Activated naive CD4-positive, alpha-beta T cell treated with Interleukin-2 at 50 U/mL for 16 hours (primary cell): ENCODE data around the gene SHISA7.
"Not testable (repeated sequence)": the region's sequence is repeated elsewhere in the genome, so short reads cannot be mapped to it uniquely, and the experiment has no call there.

Source experiments
- DNase-seq: peaks from one replicate; pipeline ENCODE4 v3.0.0-alpha.2; 2020

The SHISA7 gene

DNA sequence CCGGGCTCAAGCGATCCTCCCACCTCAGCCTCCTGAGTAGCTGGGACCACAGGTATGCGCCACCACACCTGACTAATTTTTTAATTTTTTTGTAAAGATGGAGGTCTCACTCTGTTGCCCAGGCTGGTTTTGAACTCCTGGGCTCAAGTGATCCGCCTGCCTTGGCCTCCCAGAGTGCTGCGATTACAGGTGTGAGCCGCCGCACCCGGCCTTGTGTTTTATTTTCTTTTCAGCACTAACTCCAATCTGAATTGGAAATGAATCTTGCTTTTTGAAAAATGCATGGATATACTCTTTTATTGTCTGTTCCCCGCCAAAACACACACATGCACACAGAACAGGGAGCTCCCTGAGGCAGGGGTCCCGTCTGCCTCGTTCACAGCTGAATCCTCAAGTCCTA, 19.6 kb upstream of the SHISA7 start:
- DNase-seq, result no peak

DNA sequence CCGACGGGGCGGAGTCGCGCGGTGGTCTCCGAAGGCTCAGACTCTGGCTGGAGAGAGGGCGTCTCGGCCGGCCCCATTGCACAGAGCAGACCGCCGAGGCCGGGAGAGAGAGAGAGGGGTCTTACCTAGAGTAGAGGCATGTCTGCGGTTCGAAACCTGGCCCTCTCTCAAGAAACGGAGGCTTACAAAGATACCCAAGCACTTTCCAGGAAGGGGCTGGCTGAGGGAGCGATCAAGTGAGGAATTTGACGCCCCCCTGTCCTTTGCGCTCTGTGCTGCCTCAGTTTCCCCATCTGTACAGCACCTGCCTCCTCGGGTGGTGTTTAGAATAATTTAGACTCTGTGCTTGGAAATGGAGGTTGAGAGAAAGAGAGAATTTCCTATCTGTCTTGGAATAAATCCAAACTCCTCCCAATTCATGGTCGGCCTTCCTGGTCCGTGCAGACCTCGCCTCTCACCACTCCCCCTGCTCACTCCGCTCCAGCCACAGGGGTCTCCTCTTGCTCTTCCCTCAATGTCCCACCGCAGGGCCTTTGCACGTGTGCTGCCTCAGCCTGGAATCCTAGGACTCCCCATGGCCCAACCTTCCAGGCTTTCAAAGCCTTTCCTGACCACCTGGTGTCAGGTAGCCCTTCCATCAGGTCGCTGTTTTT, 19.0 kb upstream of the SHISA7 start:
- DNase-seq, result no peak

DNA sequence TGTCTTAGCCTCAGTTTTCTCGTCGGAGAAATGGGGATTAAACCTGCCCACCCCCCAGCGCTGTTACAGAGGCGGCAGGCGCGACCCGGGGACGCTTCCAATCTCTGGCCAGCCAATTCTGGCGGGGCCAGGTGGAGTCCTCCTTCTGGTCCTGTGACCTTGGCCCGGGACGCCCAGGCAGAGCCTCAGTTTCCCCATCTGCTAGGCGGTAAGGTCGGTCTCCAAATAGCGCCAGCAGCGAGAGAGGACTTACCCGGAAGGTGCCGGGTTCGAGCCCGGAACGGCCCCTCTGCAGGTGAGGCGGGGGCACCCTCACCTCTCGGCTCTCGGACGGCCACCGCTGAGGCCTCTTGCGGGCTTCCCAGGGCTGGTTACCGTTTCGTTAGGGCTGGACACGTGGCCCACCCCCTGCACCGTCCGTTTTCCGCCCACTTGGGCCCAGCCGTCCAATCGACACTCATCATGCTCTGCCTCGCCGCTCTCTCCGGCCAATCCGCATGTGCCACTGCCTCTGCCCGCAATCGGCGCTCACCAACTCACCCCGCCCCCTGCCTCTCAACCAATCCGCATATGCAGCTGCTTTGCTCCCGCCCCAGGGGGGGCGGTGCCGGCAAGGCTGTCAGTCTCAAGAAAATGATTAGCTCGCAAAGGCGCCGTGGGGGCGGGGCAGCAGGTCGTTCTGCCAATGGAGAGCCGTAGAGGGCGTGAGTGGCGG, 18.3 kb upstream of the SHISA7 start, which contains the start of gene ISOC2:
TSS of gene ISOC2 (minus strand) at position 384 of the 715 bp plus-strand sequence. CDS start 5,156 bp downstream, outside the sequence.
- DNase-seq, result peak; percentile 100

DNA sequence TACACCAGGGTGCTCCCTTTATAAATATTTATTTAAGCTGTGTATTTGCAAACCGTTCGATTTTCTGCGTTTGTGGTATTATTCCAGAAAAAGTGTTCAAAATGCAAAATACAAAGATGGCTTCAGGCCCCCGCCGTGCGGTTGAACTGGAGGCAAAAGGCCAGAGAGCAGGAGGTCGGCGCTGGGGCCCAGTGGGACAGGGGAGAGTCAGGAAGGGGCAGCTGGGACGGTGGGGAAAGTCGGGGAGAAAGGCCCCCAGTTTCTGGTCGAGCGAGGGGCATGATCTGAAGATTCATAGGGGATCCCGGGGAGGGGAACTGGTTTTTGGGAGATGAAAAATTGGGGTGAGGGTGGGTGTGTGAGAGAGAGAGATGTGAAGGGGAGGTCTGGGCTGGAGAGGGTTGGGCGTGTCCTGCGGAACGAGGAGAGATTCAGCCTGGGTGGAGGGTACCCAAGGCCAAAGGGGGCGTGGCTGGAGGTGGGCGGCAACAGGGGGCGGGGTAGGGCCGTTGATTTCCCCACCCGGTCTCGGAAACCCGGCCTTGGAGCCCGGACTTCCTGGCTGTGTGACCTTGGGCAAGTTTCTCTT, 17.7 kb upstream of the SHISA7 start:
- DNase-seq, result peak; percentile 44

DNA sequence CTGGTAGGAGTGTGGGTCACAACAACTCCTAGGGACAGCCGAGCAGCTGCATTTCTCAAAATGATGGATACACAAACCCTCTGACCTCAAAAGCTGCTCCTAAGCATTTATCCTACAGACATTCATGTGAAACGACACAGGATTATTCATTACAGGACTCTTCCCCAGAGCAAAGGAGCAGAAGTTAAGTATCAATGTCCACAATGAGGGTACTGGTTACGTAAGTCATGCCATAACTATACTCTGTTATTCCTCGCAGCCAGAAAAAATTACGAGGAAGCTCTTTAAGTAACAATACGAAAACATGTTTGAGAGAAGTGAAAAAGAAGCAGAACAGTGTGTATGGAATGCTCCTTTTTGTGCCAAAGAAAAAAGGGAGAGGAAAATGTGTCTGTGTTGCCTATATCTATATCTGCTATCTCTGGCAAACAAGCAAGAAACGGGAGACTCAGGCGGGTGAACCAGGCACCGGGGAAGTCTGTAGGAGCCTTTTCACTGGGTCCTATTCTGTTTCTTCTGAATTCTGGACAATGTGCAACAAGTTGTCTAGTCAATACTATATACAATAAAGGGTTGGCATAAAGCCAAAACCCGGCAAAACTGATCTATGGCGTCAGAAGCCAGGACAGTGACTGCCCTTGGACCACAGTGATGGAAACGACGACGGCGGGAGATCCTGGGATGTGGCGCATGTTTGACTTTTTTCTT, 17.0 kb upstream of the SHISA7 start:
- DNase-seq, result no peak

DNA sequence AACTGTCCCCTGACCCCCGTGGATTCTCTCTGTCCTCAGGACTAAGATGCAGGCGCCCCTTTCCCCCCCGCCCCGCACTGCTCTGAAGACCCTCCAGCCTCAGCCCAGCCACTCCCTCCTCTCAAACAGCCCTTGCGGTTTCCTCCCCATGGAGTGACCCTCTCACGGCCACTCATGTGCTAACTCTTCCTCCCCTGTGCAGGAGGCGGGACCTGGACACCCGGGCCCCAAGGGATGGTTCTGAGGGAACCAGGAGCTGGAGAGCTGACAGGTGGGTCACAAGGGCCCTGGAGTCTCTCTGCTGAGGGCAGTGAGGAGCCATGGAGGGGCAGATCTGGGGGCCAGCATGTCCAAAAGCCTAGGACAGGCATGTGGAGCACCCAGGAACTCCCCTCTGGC, 16.4 kb upstream of the SHISA7 start:
- DNase-seq, result no peak

DNA sequence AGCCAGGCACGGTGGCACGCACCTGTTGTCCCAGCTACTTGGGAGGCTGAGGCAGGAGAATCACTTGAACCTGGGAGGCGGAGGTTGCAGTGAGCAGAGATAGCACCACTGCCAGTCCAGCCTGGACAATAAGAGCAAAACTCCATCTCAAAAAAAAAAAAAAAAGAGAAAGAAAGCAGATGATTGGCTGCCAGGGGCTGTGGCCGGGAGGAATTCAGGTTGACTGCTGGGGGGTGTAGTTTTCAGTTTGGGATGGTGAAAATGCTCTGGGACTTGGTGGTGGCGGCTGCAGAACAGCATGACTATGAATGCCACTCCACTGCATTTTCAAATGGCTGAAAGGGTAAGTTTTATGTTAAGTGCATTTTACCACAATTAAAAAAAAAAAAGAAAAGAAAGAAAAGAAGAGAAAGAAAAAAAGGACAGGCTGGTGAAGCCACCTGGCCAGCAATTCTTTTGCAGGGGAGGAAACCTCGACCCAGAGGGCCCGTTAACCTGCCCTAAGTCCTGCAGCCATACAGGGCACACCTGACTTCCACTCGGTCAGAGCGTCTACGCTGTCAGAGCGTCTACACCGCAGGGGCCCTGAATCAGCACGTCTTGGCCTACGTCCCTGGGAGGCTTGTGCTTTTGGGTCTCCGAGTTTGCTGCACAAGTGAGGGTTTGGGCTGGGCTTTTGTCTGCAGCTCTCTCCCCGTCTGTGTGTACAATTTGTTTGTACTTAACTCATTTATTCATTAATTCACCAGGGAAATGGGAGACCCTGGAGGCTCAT, 14.8 kb upstream of the SHISA7 start:
- DNase-seq, result no peak

DNA sequence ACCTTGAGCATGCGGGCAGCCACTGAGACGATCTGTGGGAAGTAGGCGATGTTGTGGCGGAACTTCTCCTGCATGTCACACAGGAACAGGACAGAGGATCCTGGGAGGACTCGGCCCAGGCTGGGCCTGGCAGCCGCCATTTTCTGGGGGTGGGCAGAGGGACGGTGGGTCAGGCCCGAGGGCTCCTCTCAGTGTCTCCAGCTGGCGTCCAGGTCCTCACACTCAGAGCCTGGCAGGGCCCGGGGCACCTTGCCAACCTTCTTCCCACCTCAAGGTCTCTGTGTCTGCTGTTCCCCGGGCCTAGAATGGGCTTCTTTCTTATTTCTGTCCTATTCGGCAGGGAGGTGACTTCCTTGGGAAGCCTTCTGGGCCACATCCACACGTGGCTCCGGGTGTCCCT, 13.2 kb upstream of the SHISA7 start:
- DNase-seq, result no peak

DNA sequence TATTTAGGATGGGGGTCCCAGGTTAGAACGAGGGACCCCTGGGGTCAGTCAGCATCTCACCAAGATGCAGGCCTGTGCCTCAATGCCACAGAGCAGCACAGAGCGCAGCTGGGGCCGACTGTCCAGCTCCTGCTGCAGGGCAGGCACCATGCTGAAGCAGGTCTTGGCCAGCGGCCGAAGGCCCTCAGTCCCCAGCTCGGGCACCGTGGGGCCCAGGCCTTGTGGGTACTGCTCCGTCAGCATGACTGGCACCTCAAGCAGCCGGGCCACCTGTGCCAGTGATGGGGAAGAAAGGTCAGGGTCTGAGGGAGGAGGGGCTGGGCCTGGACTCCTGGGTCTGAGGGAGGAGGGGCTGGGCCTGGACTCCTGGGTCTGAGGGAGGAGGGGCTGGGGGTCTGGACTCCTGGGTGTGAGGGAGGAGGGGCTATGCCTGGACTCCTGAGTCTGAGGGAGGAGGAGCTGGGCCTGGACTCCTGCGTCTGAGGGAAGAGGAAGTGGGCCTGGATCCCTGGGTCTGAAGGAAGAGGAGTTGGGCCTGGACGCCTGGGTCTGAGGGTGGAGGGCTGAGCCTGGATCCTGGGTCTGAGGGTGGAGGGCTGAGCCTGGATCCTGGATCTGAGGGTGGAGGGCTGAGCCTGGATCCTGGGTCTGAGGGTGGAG, 12.6 kb upstream of the SHISA7 start:
- no peak for DNase-seq

DNA sequence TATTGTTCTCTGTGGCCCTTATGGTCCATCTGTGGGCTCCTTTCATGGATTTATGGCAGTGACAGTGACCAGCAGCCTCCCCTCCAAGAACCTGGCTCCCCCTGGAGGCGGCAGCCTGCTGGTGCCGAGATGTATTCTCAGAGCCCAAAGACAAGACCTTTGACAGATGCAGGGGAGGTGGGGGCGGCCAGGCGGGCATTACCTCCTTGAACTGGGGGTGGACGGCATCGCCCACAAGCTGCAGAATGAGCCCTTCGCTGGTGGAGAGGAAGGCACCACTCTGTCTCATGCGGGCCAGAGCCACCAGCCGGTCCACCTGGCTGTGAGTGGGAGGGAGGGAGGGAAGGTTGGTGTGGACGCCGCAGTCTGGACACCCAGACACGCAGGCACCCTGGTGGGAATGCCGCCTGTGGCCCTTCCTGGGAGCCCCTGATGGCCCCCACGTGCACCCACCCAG, 11.7 kb upstream of the SHISA7 start:
- peak; percentile 59 for DNase-seq

DNA sequence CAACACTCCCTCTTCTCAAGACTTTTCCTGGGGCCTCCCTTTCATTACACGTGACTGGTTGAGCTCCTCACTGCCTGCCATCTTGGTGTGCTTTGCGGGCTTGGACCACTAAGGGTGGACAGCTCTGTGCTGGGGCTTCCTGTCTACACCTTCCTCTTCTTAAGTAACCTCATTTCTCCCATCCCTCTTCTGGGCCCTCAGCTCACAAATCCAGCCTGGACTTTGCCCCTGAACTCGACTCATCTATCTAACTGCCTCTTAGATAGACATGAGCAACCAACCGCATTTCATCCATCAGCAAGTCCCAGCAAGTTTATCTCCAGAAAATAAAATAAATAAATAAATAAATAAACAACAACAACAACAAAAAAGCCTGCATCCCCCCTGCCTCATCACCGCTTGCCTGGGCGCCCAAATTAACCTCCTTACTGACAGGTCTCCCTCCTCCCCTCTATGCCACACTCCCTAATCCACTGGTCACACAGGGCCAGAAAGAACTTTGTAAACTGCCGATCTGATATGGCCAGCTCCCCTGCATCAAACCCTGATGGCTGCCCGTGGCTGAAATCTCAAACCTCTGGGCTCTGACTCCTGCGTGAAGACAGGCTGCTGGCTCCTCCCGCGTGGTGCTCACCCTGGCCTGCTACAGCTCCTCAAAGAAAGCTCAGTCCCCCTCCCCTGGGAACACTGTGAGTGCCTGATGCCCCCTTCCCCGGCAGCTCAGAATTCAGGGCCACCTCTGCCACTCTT, 10.6 kb upstream of the SHISA7 start:
- DNase-seq, result no peak

DNA sequence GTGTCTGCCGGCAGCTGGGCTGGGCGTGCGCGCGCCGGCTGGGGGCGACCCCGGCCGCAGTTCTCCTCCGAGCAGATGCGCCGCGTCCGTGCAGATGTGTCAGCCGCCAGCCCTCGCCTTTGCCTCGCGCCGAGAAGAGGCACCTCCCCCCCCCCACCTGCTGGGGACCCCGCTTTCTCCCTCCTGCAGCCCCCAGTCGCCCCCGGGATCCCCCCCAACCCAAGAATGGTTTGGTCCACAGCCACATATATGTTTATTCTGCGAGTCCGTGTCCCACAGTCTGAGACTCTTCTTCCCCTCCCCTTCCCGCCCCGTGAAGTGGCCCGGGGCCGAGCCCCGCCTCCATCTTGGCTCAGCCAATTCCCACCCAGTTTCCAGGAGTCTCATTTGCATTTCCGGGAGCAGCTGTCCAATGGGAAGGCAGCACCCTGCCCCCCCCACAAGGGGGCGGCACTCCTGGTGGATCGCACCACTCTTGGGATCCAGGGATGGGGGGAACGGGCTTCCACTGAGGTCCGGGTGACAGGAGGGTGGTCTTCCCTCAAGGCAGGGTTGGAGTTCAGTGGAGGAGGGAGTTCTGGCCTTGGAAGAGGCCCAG, 9.7 kb upstream of the SHISA7 start:
- DNase-seq, result peak; percentile 34

DNA sequence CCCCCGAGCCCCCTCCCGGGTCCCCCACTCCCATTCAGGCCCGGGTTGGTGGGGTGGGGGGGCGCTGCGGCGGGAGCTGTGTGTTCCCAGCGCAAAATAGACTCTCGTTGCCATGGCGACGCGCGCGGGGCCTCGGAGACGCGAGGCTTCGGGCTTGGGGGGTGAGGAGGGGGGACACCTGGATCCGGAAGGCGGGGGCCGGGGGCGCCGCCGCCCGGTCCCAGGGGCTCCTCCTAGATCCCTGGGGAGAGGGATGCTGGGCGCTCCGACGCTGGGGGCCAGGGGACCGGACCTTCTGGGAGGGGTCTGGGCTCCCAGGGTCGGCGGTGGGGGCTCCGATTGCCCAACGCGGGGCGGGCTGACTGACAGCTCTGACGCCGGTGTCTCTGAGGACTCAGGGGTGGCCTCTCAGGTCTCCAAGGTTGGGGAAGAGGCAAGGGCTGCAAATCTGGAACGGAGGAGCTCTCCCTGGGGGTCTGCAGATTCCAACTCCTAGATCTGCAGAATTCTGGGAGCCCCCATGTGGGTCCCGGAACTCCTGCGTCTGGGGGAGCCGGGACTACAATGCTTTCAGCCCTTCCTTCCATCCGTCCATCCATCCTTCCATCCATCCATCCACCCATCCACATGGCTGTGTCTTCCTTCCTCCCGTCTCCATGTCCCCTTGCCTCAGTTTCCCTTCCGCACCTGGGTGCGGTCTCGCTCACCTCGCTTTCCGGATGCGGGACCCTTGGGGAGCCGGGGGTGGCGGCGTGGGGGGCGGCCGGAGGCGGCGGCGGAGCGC, 9.1 kb upstream of the SHISA7 start:
- DNase-seq, result no peak

DNA sequence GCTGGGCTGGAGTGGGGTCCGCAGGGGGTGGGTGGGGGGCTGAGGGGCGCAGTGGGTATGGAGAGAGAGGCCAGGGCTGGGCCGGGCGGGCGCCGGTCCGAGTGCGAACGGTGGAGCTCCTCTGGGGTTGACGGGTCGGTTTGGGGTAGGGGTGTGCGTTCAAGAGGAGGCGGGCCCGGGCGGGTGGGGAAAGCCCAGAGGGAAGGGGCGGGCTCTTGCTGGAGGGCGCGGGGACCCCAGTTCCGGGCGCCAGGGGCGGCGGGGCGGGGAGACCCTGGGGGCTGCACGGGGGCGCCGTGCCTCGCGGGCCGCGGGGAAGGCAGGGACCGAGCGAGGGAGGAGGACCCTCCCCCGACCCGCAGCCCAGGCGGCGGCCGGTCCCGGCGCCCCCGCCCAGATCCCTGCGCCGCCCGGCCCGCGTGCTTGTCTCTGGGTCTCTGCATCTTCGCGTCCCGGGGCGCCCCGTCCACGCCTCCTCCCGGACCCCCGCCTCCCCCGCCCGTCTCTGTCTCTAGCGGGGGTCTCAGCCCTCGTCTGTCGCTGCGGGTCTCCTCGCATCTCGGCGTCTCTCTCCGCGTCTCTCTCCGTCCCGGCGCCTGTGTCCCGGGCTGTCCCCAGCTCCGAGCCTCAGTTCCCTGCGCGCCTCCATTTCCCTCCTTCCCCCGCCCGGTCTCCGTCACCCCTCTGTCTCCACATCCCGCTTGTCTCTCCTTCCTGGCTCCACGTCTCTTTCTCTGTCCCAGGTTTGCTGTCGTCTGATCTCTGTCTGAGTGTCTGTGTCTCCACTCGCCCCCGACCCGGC, 8.3 kb upstream of the SHISA7 start:
- DNase-seq, result no peak

DNA sequence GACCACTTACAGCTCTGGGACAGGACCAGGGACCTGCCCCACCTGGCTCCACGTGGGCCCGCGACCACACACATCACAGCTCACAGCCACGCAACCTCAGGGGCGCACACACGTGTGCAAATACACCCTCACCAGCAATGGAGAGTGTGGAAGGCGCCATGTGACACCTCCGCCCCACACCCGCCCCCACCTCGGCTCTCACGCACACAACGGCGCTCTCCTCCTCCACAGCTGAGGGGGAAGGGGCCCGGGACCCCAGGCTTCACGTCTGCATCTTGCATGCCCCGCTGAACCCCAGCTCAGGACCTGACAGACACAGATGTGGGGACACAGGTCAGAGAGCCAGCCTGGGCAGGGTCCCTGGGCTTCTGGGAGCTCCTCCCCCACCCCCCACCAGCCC, 6.4 kb upstream of the SHISA7 start:
- DNase-seq, result no peak

DNA sequence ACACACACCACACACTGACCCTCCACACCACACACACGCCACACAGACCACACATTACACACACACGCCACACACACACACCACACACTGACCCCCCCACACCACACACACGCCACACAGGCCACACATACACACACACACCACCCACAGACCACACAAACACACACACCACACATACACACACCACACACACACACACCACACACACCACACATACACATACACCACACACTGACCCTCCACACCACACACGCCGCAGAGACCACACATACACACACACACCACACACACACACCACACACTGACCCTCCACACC, 5.0 kb upstream of the SHISA7 start:
- DNase-seq, result not testable (repeated sequence)

DNA sequence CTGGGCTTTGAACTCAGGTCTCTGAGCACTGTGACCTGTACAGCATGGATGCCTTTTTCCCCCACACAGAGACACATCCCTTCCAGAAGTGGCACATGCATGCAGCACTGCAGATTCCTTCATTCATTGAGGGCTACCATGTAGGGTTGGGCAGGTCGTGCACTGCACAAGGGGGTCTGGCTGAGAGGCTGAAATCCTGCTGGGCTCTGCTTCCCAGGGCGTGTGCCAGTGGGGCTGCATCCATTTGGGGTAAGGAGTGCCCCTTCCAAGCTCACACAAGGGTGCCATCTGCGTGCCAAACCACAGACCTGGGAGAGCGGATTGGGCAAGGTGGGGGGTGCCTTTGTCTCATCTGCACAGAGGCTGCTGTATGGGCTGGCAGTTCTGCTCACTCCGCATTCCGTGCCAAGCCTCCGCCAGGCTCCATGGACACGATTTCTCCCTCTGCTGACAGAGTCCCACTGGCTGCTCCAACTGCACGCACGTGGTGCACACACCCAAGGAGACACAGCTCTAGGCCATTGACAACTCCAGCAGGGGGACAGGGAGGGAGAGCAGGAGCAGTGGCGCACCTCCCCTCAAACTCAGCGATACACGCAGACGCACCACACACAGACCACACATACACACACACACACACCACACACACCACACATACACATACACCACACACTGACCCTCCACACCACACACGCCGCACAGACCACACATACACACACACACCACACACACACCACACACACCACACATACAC, 4.5 kb upstream of the SHISA7 start:
- DNase-seq, result no peak

DNA sequence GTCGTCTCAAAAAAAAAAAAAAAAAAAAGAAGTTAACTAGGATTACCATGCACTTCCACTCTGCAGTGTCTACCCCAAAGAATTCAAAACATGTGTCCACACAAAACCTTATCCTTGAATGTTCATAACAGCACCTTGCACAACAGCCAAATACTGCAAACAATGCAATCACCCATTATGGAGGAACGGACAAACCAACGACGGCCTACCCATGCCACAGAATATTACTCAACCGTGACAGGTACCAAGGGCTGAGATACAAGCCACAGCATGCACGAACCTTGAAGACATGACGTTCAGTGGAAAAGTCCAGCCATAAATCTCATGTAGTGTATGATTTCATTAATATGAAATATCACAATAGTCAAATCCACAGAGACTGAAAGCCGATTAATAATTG, 3.0 kb upstream of the SHISA7 start:
- DNase-seq, result no peak

DNA sequence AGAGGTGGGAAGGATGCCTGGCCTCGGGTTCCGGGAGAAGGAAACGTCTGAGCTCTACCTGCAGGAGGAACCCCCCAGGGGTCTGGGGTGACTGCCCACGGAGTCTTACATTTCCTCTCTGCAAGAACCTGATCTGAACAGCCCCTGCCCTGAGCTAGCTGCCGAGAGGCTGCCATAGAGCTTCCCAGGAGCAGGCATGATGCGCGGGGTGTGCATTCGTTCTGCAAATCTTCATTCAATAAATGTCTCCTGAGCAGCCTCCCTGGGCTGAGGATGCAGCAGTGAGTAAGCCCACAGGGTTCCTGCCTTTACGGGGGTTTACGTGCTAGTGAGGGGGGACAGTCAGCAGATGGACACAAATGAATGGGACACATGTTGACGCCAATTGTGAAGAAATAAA, 1.5 kb upstream of the SHISA7 start:
- DNase-seq, result no peak
